ENCODE results near the gene GH1.
"Not testable (repeated sequence)": the region's sequence is repeated elsewhere in the genome, so short reads cannot be mapped to it uniquely, and the experiment has no call there.

Gene GH1

DNA sequence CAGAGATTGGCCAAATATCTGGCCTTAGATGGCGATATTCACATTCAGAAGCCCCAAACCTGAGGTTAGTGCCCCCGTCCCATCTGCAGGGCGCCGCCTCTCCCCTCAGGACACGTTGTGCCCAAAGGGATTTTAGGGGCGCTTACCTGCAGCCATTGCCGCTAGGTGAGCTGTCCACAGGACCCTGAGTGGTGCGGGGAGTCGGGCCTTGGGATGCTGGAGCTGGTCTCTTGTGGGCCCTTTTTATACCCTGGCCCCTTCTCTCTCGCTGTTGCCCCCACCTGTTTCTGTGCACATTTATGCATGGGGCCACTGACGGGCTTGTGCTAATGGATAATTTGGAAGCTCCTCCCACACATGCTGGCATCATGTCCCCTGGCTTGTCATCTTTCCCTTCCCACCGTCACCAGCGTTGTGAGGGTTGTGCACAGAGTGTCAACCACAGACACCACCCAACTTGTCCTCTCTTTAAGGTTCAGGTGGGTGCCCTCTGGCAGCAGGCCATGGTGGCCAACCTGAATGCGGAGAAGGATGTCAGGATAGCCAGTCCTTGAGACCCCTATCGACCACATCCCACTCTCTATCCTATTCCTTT is 7.5 kb downstream of the GH1 start, which contains the start of gene CSHL1:
CSHL1 (minus strand) TSS at position 218 of the 595 bp plus-strand sequence; CDS start at position 156, 62 bp downstream.
- in situ Hi-C loops (cut with HindIII; ENCODE audit: low sequenced_read_pairs) = no loop called here
- no peak within 1 kb of the TSS for H3K4me3 ChIP-seq (ENCODE audit: low read depth, low read length)
- DNase-seq (ENCODE audit: low read depth) = no peak
- TF ChIP-seq, protein P1, sequence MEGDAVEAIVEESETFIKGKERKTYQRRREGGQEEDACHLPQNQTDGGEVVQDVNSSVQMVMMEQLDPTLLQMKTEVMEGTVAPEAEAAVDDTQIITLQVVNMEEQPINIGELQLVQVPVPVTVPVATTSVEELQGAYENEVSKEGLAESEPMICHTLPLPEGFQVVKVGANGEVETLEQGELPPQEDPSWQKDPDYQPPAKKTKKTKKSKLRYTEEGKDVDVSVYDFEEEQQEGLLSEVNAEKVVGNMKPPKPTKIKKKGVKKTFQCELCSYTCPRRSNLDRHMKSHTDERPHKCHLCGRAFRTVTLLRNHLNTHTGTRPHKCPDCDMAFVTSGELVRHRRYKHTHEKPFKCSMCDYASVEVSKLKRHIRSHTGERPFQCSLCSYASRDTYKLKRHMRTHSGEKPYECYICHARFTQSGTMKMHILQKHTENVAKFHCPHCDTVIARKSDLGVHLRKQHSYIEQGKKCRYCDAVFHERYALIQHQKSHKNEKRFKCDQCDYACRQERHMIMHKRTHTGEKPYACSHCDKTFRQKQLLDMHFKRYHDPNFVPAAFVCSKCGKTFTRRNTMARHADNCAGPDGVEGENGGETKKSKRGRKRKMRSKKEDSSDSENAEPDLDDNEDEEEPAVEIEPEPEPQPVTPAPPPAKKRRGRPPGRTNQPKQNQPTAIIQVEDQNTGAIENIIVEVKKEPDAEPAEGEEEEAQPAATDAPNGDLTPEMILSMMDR (IDR thresholded peaks at IDR 0.05; ENCODE audit: low read depth, low read length, missing control alignments) = no peak

DNA sequence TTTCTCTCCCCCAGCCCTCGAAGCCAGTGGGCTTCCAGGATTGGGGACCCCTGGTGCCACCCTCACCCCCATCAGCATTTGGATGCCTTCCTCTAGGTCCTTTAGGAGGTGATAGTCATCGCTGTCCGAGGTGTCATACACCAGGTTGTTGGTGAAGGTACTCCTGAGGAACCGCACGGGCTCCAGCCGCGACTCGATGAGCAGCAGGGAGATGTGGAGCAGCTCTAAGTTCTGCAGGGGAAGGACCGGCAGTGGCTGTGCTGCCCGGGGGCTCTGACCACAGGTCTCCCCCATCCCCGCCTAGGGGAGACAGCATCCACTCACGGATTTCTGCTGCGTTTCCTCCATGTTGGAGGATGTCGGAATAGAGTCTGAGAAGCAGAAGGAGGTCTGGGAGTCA is 8.5 kb downstream of the GH1 start:
- in situ Hi-C loops (cut with HindIII; ENCODE audit: low sequenced_read_pairs) = no loop called here
- DNase-seq (ENCODE audit: low read depth) = no peak
- no peak overlapping the region for H3K4me3 ChIP-seq (ENCODE audit: low read depth, low read length)
- TF ChIP-seq, protein P1 (IDR thresholded peaks at IDR 0.05; ENCODE audit: low read depth, low read length, missing control alignments) = no peak

DNA sequence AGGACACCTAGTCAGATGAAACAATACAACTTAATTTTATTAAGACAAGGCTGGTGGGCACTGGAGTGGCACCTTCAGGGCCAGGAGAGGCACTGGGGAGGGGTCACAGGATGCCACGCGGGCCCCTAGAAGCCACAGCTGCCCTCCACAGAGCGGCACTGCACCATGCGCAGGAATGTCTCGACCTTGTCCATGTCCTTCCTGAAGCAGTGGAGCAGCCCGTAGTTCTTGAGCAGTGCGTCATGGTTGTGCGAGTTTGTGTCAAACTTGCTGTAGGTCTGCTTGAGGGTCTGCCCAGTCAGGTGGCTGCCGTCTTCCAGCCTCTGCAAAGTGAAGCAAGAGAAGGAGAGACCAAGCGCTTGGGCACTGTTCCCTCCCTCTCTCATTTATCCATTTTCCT is 9.1 kb downstream of the GH1 start:
- in situ Hi-C loops (cut with HindIII; ENCODE audit: low sequenced_read_pairs); H3K4me3 ChIP-seq (ENCODE audit: low read depth, low read length); DNase-seq (ENCODE audit: low read depth): not testable (repeated sequence)

DNA sequence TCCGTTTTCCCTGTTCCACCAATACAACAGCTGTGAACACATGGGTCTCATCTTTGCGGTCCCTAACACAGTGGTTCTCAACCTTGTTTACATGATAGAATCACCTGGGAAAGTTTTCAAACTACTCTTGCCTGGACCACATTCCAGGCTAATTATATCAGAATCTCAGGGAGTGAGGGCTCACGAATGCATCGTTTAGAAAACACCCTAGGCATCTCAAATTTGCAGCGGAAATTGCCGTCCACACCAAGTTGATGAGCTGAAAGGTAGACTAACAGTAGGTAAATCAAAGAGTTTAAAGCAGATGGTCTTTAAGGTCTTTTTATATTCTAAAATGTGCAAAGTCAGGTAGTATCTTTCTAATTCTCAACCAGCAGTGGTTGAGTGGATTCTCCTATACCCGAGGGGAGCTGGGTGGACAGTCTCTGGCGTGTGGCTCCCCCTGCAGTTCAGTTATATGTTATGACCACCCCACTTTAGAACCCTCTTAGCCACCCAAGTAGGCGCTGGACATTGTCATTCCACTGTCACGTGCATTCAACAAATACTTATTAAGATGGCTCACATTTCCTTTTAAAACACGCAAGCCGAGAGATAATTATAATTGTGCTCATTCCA is 11.4 kb downstream of the GH1 start:
- in situ Hi-C loops (cut with HindIII; ENCODE audit: low sequenced_read_pairs); DNase-seq (ENCODE audit: low read depth); H3K4me3 ChIP-seq (ENCODE audit: low read depth, low read length): not testable (repeated sequence)
- TF ChIP-seq, protein P1 (IDR thresholded peaks at IDR 0.05; ENCODE audit: low read depth, low read length, missing control alignments) = peak; percentile 22

DNA sequence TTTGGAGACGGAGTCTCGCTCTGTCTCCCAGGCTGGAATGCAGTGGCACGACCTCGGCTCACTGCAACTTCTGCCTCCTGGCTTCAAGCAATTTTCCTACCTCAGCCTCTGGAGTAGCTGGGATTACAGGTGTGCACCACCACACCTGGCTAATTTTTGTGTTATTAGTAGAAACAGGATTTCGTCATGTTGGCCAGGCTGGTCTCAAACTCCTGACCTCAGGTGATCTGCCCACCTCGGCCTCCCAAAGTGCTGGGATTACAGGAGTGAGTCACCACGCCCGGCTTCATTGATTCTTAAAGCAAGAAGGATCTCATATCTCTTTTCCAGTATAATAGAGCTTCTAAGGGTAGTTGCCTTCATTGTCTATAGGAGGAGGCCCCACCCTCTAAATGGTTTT is 13.8 kb downstream of the GH1 start:
- H3K4me3 ChIP-seq (ENCODE audit: low read depth, low read length); in situ Hi-C loops (cut with HindIII; ENCODE audit: low sequenced_read_pairs); DNase-seq (ENCODE audit: low read depth): not testable (repeated sequence)

DNA sequence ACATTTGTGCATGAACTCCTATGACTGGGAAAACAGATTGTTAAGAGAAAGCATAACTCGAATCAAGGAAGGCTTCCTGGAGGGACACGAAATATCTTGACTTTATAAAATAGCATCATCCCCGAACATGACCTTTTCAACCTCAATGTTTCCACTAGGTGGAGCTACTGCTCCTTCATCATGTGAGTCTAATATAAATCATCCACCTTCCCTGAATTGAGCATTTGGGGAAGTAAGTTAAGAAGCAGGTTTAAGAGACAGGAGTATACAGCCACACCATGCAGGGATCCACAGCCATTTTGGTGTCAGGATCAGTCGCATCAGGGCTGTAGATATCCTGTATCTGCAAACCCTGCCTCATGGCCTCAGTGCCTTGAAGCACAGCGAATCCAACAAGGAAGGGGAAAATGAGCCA is 14.8 kb downstream of the GH1 start:
- DNase-seq (ENCODE audit: low read depth); in situ Hi-C loops (cut with HindIII; ENCODE audit: low sequenced_read_pairs); H3K4me3 ChIP-seq (ENCODE audit: low read depth, low read length): not testable (repeated sequence)
- TF ChIP-seq, protein P1 (IDR thresholded peaks at IDR 0.05; ENCODE audit: low read depth, low read length, missing control alignments) = peak; percentile 28

DNA sequence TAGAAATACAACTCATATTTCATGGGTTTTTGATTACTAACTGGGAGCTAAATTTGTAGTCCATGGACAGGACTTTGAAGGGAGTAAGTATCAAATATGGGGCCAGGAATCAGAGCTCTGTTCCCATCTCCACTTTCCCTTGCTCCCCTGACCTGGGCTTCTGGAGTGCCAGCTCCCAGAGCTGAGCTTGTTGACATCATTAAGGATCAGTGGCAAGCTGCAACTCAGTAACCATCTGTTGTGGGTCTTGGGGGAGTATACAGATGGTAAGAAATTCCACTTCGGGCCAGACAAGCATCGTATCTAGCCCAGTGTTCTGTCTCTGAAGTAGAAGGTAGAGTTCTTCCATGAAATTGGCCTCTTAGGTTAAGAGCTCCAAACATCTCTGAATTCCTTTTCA is 16.7 kb downstream of the GH1 start:
- DNase-seq (ENCODE audit: low read depth); H3K4me3 ChIP-seq (ENCODE audit: low read depth, low read length); in situ Hi-C loops (cut with HindIII; ENCODE audit: low sequenced_read_pairs): not testable (repeated sequence)

DNA sequence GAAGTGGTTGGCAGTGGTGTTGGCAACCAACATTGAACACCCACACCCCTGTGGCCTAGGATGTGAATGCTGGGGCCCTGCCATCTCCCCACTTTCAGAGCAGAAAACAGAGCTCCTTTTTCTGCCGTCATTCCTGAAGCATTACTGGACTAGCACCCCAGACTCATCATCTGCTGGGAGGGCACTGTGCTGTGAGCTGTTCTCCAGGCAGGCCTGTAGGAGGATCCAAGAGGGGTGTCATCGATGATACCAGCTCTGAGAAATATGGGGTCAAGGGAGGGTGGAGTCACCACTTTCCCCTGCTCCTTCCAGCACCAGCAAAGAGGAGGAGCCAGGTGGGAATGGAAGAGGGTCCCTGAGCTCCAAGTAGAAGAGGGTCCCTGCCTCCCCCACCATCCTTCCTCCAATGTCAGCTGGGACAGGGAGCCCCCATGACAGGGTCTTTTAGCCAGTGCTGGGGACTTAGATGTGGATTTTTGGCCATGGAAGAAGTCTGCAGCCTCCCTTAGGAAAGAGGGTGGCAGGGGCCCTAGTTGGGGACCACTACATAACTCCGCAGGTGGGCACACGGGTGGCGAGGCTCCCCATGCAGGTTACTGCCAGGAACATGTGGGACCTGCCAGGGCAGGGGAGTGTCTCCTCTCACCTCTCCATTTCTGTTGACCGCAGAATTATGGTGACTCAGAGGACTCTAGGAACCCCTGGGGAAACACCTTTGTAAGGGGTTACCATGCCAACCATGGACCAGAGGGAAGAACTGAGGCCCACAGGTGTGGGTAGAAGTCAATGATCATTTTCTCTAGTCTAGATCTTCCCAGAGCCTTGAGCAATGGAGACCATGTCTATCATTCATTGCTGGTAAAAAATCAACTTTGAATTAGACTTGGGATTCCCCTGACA is 19.5 kb downstream of the GH1 start:
- in situ Hi-C loops (cut with HindIII; ENCODE audit: low sequenced_read_pairs); H3K4me3 ChIP-seq (ENCODE audit: low read depth, low read length); DNase-seq (ENCODE audit: low read depth): not testable (repeated sequence)

DNA sequence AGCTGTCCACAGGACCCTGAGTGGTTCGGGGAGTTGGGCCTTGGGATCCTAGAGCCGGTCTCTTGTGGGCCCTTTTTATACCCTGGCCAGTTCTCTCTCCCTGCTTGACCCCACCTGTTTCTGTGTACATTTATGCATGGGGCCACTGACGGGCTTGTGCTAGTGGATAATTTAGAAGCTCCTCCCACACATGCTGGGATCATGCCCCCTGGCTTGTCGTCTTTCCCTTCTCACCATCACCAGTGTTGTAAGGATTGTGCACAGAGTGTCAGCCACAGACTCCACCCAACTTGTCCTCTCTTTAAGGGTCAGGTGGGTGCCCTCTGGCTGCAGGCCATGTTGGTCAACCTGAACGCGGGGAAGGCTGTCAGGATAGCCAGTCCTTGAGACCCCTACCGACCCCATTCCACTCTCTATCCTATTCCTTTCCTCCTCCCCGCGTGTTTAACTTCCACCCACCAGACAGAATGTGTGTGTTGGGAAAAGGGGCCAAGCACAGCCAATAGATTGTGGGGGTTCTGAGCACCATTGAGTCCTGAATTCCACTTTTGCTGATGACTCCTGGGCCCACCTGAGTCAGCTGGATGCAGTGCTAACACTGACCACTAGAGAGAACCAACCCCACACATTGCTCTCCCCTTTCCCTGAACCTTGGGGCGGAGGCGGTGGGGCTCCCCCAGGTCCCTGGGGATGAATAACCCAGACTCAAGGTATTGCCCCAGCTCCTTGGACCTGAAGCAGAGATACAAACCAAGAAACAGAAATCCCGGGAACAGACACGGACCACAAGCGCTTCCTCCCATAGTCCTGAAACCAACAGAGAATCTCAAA is 21.9 kb downstream of the GH1 start, which contains the start of gene CSH1:
CSH1 (minus strand) TSS at position 51 of the 831 bp plus-strand sequence. CDS start 63 bp downstream, outside the sequence.
- in situ Hi-C loops (cut with HindIII; ENCODE audit: low sequenced_read_pairs); DNase-seq (ENCODE audit: low read depth); H3K4me3 ChIP-seq (ENCODE audit: low read depth, low read length): not testable (repeated sequence)

DNA sequence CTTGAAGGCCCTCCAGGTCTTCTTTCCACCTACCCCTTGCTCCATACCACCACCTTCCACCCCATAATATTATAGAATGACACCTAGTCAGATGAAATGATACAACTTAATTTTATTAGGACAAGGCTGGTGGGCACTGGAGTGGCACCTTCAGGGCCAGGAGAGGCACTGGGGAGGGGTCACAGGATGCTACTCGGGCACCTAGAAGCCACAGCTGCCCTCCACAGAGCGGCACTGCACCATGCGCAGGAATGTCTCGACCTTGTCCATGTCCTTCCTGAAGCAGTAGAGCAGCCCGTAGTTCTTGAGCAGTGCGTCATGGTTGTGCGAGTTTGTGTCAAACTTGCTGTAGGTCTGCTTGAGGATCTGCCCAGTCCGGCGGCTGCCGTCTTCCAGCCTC is 23.8 kb downstream of the GH1 start:
- H3K4me3 ChIP-seq (ENCODE audit: low read depth, low read length); in situ Hi-C loops (cut with HindIII; ENCODE audit: low sequenced_read_pairs); DNase-seq (ENCODE audit: low read depth): not testable (repeated sequence)

DNA sequence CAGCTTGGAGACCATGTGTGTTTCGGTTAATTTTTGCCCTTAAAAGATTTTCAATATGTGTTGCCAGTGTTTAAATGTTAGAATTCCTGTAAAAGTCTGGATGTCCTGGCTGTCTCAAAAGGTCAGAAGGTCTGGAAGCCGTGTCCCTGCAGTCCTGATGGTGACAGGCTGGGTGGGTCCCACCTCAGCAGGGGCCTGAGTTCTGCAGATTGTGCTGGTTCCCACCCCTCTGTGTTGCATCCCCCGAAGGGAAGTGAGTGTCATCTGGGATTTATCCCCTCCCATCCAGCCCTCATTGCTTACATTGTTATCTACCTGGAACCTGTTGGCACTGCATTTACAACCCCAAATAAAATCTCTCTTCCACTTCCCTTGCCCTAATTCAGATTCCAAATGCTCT is 24.6 kb downstream of the GH1 start:
- in situ Hi-C loops (cut with HindIII; ENCODE audit: low sequenced_read_pairs); H3K4me3 ChIP-seq (ENCODE audit: low read depth, low read length); DNase-seq (ENCODE audit: low read depth): not testable (repeated sequence)
